ENCODE measurements around the gene RGS6.

The RGS6 gene

DNA sequence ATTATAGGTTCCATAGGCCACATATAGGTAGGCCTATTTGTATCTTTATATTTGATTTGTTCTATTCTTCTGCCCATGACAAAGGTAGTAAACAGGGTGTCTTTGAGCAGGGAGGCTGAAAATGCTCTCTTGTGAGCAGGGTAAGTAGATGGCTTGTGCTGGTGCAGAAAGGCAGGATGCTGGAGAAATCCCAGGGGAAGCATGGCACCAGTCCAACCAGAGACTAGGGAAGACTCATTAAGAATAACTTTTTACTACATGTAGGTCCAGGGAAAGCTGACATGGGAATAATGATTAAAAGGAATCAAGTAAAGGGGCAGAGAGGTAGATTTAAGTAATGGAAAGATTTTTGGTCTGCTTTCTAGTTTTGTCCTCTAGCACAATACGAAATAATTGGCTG, 245.0 kb downstream of the RGS6 start:
- TF ChIP-seq, protein P1, sequence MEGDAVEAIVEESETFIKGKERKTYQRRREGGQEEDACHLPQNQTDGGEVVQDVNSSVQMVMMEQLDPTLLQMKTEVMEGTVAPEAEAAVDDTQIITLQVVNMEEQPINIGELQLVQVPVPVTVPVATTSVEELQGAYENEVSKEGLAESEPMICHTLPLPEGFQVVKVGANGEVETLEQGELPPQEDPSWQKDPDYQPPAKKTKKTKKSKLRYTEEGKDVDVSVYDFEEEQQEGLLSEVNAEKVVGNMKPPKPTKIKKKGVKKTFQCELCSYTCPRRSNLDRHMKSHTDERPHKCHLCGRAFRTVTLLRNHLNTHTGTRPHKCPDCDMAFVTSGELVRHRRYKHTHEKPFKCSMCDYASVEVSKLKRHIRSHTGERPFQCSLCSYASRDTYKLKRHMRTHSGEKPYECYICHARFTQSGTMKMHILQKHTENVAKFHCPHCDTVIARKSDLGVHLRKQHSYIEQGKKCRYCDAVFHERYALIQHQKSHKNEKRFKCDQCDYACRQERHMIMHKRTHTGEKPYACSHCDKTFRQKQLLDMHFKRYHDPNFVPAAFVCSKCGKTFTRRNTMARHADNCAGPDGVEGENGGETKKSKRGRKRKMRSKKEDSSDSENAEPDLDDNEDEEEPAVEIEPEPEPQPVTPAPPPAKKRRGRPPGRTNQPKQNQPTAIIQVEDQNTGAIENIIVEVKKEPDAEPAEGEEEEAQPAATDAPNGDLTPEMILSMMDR (IDR thresholded peaks at IDR 0.05; ENCODE audit: low read depth, low read length): no peak
- no peak for DNase-seq (ENCODE audit: extremely low read depth, low read depth)

DNA sequence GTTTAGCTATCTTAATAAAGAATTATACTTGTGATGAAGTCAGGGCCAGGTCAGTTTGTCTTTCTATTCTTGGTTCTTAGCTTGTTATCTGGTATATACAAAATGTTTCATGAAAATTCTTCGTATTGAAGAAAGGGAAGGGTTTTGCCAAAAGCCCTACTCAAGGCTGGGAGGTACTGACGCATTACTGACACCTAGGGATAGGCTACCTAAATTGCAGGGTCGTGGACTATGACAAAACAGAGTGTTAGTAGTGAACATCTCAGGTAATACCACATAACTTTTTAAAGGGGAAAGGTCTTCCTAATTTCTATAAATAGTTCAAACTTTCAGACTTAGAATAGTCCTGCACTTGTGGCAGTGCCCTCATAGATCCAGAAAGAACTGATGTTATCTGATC, 246.3 kb downstream of the RGS6 start:
- no peak for DNase-seq (ENCODE audit: extremely low read depth, low read depth)
- TF ChIP-seq, protein P1 (IDR thresholded peaks at IDR 0.05; ENCODE audit: low read depth, low read length): no peak

DNA sequence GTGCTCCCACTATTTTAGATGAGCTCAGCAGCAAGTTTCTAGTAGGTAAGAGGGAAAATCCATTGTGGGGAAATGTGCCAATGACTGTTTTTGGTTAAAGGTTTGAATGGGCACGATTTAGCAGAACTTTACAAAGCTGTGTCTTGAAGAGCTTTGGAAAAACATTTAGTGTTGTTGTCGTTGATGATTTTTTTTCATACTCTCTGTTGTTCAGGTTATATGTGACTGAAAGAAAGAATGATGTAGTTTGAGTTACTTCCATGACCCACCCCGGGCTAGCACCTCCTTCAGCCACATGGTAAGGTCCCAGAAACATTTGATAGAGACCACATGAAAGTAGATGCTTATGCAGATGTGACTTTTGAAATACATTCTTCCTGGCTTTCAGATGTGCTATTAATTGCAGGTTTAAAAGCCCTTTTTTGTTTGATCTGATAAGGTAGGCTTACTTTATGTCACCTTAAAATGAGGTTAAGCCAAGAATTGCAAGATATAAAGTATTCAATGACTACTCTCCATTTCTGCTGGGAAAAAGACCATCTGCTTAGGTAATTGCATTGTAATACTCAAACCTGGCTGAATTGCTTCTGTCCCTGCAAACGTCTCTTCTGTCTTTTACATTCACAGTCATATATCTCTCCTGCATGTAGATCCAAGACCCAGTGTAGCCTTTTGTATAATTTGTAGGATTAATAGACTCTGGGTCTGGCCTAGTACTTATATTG, 250.6 kb downstream of the RGS6 start:
- TF ChIP-seq, protein P1 (IDR thresholded peaks at IDR 0.05; ENCODE audit: low read depth, low read length): no peak
- no peak for DNase-seq (ENCODE audit: extremely low read depth, low read depth)

DNA sequence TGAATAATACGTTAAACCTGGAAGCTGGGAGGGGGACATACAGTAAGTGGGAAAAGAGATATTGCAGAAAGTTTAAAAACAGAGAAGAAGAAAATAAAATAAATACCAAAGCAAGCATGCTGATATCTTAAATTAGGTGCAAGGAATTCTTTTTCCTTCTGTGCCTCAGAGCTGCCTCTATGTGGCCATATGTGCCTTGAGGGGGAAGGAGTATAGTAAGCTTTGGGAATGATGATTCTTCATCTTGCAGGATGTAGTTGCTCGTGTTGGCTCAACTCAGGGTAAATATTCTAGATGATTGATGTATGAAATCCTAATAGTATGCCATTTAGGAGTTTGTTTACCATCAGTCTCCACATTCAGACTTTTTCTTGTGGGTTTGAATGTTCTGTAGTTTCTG, 251.4 kb downstream of the RGS6 start:
- no peak for DNase-seq (ENCODE audit: extremely low read depth, low read depth)
- TF ChIP-seq, protein P1 (IDR thresholded peaks at IDR 0.05; ENCODE audit: low read depth, low read length): no peak

DNA sequence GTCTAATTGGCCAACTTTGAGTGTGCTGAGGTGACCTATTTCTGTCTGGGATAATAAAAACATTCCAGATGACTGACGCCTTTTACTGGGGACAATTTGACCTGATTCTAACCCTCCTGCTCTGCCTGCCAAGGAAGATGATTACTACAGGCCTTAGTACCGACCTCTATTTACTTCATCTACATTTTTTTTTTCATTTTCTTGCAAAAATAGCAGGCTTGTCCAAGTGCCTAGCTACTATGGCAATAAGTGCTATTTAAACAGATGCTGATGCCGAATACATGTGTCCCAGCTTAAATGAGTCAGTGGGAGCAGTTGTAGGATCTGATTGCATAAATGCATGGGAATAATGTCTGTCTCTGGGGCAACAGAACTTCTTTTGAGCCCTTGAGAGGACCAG, 254.3 kb downstream of the RGS6 start:
- DNase-seq (ENCODE audit: extremely low read depth, low read depth): no peak
- TF ChIP-seq, protein P1 (IDR thresholded peaks at IDR 0.05; ENCODE audit: low read depth, low read length): no peak

DNA sequence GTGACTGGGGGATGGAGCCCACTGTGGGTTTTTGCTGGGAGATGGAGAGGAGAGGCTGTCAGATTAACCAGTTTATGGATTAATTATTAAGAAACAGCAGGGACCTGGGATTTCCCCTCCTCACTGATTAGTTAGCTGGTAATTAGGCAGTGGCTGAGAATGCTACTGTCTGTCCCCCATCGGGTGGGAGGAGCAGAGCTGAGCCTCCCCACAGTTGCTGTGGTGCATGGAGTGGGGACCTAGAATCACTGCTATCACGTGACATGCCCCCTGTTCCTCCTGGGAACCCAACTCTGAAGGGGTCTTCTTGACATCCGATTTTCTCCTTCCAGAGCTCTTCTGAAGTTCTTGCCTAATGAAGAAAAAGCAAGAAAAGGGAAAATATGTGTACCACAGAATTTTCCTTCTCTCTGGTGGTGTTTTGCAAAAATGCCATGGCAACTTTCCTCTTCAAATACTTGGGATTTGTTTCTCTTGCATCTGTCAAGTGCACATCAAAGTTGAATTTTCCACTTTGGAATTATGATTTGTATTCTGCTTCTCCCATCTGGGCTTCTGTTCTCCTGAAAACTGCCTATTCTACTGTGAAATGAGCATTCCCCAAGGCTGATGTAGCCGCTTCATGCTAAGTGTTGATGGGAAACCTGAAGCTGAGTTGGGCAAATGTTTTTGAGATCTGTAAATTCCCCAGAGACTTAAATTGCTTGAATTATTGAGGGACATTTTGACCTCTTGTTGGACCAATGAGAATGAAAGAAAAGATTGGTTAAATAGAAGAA, 264.2 kb downstream of the RGS6 start:
- TF ChIP-seq, protein P1 (IDR thresholded peaks at IDR 0.05; ENCODE audit: low read depth, low read length): no peak
- DNase-seq (ENCODE audit: extremely low read depth, low read depth): no peak

DNA sequence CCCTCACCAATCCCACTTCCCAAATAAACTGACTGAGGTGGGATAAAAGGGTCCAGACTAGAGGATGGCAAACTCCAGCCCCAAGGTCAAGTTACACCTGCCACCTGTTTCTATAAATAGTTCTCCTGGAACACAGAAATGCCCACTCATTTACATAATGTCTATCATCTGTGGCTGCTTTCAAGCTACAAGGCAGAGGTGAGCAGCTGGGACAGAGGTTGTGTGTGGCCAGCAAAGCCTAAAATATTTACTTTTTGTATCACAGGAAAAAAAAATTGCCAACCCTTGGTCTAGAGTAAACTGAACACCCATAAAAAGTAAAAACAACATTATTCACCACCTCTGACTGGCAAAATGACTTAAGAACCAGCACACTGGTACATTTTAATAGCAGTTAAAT, 269.4 kb downstream of the RGS6 start:
- no peak for DNase-seq (ENCODE audit: extremely low read depth, low read depth)
- TF ChIP-seq, protein P1 (IDR thresholded peaks at IDR 0.05; ENCODE audit: low read depth, low read length): no peak
